HG02981 (cell line): Measurements from ENCODE around the gene GPAM.

ENCODE experiments used
- ATAC-seq: cut with Tn5 transposase; IDR thresholded peaks from one replicate; pipeline ENCODE4 v1.9.1; 2021; ENCODE audit warnings: mild to moderate bottlenecking, moderate library complexity; ENCODE audit not compliant: unreplicated experiment

GPAM gene

DNA sequence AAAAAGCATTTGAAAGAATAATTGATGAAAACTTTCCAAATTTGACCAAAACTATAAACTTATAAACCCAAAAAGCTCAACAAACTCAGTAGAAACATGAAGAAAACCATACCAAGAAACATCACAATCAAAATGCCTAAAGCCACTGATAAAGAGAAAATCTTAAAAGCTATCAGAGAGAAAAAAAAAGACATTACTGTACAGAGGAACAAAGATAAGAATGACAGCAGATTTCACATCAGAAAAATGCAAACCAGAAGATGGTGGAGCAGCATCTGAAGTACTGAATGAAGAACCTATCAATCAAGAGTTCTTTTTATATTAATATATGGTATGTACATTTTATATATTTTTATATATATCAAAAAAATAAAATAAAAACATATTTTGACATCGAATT, 2.4 kb upstream of the GPAM start:
- no peak for ATAC-seq

GRCh38 chr10:112184379-112184778, 814 bp upstream of the GPAM start:
- no peak for ATAC-seq

GRCh38 chr10:112184052-112184371, 447 bp upstream of the GPAM start:
- ATAC-seq: no peak

- no peak for ATAC-seq
Measured at GRCh38 chr10:112182784-112183328, 709 bp downstream of the GPAM start.

DNA sequence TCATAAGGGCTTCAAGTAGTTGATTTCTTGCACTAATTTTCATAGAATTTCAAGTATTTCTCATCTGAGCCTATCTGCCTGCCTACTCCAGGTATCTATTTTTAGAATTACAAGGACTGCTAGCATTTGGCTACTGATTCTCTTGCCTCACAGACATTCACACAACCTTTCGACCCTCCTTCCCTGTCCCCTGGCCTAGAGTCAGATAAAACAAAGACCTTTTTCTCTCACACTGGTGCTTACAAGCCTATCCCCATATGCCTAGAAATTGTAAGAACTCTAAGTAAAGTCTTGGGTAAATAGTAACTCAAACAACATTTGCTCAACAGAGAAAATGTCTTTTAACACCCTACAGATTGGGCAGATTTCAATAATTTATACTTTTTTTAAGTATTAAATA, 6.3 kb downstream of the GPAM start:
- ATAC-seq: no peak

DNA sequence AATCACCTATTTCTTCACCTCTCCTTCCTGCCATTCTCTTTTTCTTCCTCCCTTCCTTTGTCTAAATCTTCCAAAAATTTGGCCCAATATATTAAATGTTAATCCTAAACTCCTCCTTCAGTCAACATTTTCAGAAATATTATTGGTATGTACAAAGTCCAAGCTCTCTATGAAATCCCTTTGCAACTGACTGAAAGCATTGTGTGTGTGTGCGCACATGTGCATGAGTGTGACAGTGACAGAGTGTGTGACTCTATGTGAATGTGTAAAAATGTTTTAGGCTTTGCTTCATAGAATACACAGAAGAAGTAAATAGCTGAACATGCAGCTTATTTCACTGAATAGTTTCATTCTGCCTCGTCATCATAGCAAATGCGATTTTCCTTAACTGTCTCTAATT, 7.0 kb downstream of the GPAM start:
- no peak for ATAC-seq

- ATAC-seq: no peak
Measured at GRCh38 chr10:112175409-112175808, 8.2 kb downstream of the GPAM start.

- ATAC-seq: no peak
Measured at GRCh38 chr10:112173206-112173605, 10.4 kb downstream of the GPAM start.

DNA sequence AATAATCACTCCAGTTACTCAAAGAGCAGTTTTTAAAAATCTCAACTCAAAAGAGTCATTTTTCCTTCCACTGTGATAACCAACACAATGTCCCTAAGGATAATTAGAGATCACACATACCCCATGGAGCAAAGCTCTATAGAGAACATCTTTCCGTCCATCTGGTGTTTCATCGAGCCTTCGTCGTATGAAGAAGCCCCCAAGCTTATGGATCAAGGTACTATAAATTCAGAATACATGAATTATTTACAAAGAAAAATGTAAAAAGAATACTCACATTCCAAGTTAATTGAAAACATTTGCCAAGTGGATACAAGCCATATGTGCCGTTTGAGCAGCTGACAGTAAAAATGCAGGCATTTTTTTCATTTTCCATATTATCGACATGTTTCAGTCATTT, 14.8 kb downstream of the GPAM start:
- no peak for ATAC-seq

DNA sequence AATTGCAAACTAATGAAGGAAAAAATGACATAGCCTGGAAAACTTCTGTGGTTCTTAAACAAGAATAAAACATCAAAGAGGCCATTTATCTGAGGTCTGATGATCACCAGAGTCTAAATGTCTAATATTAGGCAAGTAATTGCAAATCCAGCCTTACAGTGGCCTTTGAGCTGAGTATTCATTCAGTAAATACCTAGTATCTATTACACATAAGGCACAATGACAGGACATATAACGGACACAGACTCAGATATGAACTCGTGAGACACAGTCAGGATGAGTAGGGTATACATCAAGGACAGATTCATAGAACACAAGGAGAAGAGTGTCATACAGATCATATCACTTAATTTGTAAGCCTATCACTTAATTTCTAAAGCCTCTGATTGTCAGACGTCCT, 16.8 kb downstream of the GPAM start:
- no peak for ATAC-seq

GRCh38 chr10:112161757-112162518, 21.6 kb downstream of the GPAM start:
- no peak for ATAC-seq

DNA sequence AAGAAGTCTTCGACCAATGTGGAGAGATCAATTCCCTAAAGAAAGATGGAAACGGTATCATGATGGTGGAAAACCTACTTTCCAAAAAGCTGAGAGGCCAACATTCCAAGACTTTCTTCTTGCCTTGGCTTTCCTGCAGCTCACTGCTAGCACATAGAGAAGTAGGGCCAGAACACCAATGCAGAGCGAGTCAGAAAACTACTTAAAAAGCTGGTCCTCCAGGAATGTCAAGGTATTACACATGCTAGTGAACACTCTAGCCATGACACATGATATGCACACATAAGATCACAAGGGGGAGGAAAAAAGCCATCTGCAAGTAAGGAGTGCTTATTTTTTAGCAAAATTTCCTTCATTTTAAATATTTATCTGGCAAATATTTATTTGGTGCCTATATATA, 22.7 kb downstream of the GPAM start:
- no peak for ATAC-seq

- no peak for ATAC-seq
Measured at GRCh38 chr10:112159469-112159868, 24.1 kb downstream of the GPAM start.

GRCh38 chr10:112151524-112152039, 32.0 kb downstream of the GPAM start:
- no peak for ATAC-seq

- no peak for ATAC-seq
Measured at GRCh38 chr10:112148331-112148730, 35.2 kb downstream of the GPAM start.

DNA sequence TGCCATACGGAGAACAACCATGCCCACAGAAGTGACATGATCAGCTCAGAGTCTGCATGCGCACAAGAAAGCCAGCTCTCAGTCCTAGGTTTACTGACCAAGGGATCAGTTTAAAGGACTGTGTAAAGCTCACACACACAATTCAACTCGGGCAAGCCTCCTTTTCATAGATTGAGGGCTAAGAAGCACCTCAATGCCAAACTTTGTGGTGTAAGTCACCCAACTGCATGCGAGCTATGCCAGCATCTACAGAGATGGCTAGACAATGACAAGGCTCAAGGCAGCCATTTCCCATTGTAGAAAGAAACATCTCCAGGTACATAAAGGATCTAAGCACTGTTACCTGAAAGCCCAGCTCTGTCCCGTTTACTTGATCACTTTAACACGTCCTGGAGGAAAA, 36.8 kb downstream of the GPAM start:
- ATAC-seq: no peak

DNA sequence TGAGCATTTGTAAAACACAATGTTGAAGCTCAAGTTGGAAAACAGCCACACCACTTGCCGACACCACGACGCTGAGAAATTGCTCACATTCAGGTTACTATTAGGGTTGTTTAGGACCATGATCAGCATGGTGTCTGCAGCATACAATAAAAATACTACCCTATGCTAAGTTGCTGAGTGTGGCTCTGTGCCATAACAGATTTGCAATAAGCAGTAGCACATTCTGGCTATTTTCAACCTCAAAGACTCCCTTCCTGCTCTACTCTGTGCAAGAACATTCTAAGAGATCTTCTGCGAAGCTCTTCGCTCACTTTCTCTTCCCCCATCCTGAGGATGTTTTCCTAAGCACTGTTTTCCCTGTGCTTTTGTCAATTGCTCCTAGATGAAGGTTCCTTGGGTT, 38.3 kb downstream of the GPAM start:
- ATAC-seq: no peak

DNA sequence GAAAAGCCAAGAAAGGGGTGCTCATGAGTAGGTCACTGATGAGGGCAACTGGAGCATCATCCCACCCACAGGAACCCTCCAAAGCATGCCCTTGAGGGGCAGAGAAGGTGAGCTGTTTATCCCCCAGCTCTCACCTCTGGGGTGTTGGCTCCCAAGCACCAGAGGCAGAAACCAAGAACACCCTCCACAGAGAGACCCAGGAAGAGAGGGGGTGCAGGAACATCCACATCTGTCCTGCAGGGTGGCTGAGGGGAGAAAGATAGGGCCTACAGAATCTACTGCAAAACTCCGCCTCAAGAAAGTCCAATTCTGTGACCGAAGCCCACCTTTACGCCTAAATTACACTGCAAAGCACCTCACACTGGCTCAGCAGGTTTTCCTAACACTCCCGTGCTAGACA, 40.1 kb downstream of the GPAM start:
- no peak for ATAC-seq

DNA sequence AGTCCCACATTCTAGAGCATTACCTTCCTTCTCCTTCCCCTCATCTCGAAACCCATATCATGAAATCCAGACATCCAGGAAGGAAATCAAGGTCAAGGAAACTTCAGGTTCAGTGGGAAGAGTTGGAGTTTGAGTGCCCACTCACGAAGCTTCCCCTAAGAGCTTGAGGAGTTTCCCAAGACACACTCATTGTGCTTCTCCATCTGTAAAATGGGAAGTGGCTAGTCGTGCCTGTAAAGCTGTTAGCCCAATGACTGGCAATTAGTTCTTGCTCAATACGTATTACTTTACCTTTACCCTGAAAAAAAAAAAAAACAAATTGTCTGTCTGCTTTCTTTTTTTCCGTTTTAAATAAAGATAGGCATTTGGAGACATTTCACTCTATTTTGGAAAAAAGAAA, 42.3 kb downstream of the GPAM start:
- ATAC-seq: no peak

GRCh38 chr10:112140110-112140970, 43.2 kb downstream of the GPAM start:
- ATAC-seq: peak; percentile 99

DNA sequence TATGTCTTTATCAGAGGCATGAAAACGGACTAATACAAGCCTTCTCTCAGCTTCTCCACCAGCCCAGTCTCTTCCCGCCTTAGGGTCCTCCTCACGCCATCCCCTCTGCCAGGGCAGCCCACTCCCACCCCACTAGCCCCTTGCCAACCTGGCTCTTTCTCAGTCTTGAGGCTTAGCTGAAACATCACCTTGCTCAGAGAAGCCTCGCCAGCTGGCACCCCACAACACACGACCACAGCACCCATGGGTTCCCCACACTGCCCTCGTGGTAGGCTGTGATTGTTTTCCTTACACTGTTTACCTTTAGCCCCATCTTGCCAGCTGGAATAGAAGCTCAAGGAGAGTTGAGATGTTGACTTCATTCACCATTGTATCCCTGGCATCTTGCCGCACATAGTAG, 44.4 kb downstream of the GPAM start:
- ATAC-seq: no peak
